Measurements from ENCODE around the gene INPP4A.
A peak's percentile ranks its signal among the peaks of the same experiment; 100 is the strongest.

Gene INPP4A

DNA sequence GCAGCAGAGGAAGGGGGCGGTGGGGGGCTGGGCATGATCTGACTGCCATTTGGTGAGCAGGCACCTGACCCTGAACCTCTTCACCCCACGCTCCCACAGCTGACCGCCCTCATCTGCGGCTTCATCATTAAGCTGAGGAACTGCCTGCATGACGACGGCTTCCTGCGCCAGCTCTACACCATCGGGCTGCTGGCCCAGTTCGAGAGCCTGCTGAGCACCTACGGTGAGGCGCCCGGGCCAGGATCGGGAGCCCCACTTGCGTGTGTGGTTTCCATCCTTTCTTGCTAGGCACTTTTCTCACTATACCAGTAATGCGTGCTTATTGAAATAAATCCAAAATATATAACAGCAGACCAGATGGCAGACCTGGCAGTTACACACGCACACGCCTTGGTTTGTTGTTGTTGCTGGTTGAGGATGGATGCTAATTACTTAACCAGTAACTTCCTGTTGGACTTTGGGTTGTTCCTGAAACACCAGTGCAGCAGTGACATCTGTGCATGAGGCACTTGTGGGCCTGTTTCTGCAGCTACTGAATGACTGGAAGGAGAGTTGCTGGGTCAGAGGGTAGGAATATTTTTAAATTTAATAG lies 120.0 kb downstream of the INPP4A start:
- DNase-seq (ENCODE audit: low read depth in 3 of 3): no peak

DNA sequence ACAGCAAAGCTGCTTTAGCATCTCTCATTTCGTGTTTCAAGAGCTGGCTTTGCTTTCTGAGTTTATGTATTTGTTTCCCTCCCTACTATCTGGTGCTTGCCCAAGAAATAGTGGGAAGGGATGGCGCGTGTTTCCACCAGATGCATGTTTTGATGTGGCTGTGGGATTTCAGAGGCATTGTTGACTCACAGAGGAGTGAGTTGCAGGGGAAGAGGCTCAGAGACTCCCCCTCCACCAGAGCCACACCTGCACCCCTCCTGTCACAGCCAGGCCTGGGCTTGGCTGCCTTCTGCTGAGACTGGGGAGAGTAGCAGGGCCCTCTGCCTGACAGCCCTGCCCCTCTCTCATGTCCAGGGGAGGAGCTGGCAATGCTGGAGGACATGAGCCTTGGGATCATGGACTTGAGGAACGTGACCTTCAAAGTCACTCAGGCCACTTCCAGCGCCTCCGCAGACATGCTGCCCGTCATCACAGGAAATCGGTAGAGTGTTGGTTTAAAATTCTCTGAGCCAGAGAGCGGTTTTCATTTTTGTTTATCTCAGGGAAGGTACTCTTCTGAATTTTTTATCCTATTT lies 120.7 kb downstream of the INPP4A start:
- no peak for DNase-seq (ENCODE audit: low read depth in 3 of 3)

DNA sequence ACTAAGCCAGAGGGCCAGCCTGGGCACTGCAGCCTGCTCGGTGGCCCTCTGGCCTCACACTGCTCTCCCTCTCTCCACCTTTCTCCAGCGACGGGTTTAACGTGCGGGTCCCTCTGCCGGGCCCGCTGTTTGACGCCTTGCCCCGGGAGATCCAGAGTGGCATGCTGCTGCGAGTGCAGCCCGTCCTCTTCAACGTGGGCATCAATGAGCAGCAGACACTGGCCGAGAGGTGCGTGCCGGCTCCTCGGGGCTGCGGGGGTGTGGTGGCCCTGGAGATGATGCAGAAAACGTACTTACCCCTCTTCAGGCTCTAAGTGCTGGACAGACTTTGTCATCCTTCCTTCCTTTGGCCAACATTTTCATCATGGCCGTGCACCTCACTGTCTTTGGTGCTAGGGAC lies 121.3 kb downstream of the INPP4A start:
- no peak for DNase-seq (ENCODE audit: low read depth in 3 of 3)

DNA sequence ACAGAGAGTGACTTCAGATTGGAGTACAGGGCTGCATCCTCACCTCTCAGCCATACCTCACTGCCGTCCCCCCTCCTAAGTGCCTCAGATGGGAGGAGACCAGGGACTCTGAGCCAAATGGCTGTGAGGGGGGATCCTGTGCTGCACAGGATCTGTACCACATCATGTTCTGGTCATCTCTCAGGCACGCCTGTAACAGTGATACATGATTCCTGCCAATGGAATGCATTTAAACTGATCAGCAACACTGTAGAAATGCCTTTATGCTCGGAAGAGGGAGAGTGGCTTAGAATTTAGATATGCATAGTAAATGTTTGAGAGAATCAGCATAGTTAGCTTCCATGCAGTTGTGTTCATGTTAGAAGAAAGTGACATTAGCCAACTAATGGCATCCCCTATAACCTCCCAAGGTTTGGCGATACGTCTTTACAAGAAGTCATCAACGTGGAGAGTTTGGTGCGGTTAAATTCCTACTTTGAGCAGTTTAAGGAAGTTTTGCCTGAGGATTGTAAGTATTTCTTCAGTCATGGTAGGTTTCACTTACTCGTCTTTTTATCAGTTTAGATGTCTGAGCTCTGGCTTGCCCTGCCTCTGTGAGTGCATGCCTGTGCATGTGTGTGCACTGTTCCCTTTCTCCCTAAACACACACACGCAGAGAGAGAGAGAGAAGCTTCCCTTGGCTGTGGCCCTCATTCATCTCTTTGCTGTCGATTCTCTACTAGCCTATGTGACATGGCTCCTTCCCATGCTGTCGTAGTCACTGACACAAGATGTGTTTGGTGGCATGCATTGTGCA lies 123.7 kb downstream of the INPP4A start:
- DNase-seq (ENCODE audit: low read depth in 3 of 3): no peak

DNA sequence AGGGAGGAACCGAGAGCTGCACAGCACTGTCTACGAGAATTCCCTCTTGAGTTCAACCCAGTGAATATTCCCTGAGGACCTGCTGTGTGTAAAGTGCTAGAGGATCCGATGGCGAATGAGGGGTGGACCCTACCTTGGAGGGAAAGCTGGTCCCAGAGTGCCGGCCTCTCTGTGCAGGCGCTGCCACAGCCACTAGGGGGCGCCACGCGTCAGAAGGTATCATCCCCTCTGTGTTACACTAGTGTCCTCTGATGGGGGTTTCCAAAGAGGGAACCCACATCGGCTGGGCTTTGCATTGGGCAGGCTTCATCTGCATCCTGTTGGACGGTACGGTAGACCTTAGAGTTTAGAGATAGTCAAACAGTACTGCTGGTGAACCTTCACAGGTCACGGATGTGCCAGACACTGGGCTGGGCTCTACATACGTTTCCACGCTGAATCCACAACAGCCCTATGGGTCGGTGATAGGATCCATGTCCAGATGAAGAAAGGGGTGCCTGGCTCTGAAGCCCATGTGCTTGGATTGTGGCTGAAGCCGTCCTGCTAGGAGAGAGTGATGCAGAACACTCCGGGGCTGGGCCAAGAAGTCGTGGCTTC lies 124.6 kb downstream of the INPP4A start:
- DNase-seq (ENCODE audit: low read depth in 3 of 3): peak; percentile 41 to 64 (median 58)

DNA sequence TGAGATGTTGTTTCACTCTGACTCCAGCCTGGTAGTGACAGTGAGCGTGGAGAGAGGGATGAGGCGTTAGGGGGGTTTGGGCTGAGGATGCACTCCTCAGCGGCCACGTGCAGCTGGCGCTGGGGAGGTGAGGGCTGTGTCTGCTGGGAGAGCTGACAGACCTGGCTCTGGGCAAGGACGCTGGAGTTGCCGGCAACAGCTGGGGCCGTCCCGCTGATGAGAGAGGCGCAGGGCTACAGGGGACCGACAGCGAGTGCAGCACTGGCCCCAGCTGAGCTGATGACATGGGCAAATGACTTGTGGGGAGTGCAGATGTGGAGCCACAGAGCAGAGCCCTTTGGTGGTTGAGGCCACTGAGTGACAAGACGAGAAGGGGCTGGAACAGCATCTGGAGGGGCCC lies 125.3 kb downstream of the INPP4A start:
- no peak for DNase-seq (ENCODE audit: low read depth in 3 of 3)

DNA sequence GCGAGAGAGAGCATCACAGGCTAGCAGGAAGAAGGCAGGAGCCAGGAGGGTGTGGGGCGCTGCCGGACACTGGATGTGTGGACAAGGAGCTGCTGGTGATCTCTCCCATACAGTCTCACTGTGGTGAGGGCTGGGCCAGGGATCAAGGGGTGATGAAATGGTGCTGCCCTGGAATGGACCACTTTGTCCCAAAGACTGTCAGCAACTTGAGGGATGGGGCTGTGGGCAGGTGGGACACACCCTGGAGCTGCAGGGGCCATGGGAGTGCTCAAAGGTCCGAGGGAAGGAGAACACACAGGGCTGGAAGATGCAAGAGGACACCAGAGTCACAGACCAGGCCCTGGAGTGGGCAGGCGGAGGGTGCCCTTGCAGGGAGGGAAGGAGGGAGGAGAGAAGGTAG lies 125.7 kb downstream of the INPP4A start:
- no peak for DNase-seq (ENCODE audit: low read depth in 3 of 3)

DNA sequence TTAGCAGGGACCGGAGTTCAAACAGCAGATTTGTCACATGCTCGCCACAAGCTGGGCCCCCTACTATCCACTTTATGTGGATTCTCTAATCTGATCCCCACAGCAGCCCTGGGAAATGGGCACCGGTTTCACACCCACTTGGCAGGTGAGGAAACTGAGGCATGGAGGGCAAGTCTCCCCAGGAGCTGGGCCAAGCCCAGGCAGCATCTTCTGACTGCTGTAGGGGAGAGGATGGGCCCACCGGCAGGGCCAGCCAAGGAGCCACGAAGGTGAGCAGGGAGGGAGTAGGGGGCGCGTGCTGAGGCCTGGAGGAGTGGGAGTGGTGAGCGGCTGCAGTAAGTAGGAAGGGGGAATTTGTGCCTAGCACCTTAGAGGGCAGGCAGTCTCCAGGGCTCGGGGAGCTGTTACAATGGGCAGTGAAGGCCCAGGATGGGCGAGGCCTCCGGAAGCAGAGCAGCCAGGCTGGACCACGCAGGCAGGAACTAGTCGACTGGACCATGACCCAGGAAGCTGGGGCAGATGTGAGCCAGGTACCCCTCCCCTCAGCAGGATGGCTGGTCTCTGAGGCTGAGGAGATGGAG lies 126.6 kb downstream of the INPP4A start:
- no peak for DNase-seq (ENCODE audit: low read depth in 3 of 3)

DNA sequence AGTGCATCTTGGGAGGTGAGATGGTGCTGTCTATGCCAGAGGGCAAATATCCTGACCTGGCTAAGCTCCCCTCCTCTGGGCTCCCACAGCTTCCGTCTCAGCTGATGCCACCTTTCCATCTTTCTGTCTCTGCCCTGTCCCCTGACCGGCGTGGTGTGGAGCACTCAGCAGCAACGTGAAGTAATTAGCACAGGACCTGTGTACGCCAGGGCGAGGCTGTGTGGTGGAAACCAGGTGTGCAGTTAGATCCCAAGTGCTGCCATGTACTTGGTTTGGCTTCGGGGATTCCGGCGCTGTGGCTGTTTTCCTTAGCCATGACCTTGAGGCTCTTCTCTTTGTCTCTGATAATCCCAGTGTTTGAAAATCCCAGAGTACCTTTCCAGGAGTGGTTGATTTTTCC lies 127.1 kb downstream of the INPP4A start:
- DNase-seq (ENCODE audit: low read depth in 3 of 3): no peak

DNA sequence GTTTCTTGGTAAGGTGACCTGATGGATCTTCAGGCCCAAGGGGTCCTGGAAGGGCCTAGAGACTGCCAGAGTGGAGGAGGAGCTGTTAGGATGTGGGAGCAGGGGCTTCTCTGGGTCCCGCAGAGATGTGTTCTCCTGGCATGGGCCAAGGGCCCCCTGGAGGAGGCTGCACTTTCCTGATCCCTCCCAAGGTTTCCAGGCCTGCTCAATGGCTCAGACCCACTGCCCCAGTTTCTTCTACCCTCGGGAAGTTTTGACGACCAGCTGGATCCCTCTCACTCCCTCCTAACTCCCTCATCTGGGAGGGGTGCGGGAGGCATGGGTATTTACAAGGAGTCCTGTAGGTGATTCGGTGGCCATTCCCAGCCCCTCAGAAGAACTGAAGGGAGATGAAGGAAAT lies 127.6 kb downstream of the INPP4A start:
- DNase-seq (ENCODE audit: low read depth in 3 of 3): no peak

DNA sequence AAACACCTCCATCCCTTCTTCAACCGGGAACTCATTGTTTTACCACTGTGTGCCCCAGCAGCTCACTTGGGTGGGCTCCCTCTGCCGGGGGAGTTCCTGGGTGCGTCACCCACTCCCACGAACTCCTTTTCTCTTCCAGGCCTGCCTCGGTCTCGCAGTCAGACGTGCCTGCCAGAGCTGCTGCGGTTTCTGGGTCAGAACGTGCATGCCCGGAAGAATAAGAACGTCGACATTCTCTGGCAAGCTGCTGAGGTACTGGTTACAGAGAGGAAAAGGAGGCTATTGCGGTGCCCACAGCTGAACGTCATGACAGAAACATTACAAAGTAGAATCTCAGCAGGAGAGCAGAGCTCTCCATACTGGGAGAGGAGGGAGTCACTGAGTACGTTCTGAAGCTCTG lies 128.0 kb downstream of the INPP4A start:
- DNase-seq (ENCODE audit: low read depth in 3 of 3): no peak

DNA sequence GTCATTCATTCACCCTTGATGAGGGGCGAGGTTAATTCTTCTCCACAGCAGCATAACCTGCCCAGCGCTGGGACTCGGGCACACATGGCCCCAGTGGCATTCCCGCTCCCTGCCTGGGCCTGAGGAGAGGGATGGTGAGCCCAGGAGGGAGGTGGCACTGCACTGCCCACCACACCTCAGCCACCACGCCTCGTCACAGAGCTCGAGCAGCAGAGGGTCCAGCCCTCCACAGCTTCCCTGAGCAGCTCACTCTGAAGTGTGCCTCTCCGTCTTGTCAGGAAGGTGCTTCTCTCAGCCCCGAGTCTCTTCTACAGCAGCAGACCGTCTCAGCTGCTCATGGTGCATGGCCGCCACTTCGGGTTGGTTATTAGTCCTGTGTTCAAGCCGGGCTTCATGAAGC lies 128.8 kb downstream of the INPP4A start:
- no peak for DNase-seq (ENCODE audit: low read depth in 3 of 3)

DNA sequence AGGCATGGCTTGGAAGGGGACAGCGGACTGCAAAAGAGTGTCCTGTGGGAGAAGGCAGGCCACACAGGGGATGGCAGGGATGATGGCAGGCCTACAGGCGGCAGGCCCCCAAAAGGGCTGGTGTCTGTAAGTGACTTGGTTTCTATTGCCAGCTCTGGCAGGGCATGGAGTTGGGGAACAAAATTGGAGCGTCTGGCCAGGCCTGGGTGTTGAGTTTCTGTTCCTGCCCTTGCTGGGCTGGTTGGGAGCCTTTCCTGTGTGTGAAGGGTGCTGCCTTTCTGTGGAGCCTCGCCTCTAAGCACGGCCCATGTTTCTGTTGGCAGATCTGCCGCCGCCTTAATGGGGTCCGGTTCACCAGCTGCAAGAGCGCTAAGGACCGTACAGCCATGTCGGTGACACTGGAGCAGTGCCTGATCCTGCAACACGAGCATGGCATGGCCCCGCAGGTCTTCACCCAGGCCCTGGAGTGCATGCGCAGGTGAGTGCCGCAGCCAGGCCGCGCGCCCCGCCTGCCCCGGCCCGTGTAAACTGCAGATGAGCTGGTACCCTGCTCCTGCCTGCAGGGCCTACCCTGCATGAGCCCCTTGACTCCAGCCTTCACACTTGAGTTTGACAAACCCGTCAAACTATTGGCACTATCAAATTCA lies 132.1 kb downstream of the INPP4A start:
- DNase-seq (ENCODE audit: low read depth in 3 of 3): no peak

DNA sequence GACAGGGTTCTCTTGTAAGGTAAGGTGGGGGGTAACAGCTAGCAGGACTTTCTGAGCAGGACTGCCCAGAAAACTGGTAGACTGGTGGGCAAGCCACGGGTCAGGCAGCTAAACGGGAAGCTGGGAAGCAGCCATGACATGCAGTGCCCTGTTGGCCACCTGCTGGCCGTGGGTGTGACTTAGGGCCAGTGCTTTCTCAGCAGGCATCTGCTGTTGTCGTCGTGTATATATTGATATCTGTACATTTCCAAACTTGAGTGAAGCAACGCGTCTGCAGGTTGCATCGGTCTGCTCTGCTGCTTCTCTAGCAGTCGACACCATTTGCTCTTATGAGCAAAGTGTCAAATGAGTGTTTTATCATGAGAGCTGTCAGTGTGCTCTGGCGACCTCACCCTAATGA lies 132.7 kb downstream of the INPP4A start:
- DNase-seq (ENCODE audit: low read depth in 3 of 3): no peak

DNA sequence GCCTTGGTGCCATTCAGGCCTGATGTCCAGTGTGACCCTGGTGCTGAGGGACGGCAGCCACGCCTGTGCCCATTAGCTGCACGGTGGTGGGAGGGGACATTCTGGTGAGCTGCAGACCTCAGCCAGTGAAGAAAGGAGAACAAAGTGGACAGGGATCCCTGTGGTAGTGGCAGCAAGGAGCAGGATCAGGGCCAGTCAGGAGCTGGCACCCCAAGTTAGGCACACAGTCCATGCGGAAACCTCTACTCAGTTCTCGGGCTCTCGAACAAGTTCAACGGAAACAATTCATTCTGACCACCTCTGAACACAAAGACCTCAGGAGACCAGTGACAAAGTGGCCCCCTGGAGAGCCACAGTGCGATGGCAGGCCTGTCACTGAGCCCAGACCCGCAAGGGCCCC lies 133.6 kb downstream of the INPP4A start:
- DNase-seq (ENCODE audit: low read depth in 3 of 3): no peak

DNA sequence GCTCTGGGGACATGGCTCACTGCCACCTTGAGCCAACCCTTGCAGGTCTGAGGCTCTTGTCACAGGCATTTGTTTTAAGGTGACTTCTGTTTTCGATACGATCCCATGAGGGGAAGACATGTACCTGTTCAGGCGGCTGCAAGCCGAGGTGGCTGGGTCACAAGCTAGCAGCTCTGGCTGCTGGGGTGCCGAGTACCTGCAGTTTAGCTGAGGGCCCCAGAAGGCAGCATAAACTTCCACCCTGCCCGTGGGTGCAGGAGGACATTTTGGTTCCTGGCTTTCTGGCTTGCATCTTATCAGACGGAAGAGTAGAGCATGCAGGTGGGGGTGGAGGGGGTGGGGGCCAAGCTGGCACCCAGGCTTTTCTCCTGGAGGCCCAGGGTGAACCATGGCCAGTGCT lies 135.3 kb downstream of the INPP4A start:
- no peak for DNase-seq (ENCODE audit: low read depth in 3 of 3)

DNA sequence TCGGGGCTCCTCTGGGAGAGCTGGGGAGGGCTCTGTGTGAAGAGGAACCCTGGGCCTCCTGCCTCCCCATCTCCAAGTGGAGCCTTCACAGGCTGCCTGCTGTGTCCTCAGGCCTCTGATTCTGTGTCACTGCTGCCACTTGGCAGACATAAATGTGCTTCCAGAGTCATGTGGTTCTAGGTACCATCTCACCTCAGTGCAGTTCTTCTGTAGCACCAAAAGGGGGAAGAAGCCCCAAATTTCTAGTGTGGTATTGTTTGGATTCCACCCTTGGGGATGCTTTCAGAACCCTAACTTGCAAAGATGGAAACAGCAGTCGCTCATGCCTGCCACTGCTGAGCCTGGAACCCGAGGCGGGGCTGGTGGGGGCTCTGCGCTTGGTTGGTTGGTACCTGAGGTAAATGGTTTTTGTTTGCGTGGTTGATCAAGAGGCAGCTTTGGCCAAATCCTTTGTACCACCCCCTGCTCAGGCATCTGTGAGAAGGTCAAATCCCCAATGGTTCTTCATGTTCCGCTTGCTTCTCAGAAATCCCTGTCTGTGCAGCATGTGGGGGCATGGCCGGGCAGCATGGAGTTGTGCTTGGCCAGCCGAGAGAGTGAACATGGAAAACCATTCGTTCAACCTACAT lies 136.1 kb downstream of the INPP4A start:
- DNase-seq (ENCODE audit: low read depth in 3 of 3): no peak

DNA sequence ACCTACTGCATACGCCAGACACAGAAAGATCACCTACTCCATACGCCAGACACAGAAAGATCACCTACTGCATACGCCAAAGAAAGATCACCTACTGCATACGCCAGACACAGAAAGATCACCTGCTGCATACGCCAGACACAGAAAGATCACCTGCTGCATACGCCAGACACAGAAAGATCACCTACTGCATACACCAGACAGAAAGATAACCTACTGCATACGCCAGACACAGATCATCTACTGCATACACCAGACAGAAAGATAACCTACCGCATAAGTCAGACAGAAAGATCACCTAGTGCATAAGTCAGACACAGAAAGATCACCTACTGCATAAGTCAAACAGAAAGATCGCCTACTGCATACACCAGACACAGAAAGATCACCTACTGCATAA lies 137.9 kb downstream of the INPP4A start:
- no peak for DNase-seq (ENCODE audit: low read depth in 3 of 3)

DNA sequence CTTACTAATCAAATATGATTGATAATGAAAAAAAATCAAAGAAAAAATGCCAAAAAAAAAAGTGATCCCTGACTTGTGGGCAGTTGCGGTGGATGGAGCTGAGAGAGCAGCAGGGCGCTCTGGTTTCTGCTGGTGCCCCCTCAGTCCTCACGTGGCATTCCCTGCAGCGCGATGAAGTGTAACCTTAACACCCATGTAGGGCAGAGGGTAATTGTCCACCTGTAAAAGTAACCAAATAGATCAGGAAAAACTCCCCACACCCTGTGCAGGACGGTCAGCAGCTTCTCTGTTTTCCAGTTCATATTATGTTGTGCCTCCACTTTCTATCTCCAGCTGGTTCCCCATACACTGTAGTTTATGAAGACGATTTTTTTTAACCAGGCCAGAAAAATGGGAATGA lies 138.6 kb downstream of the INPP4A start:
- DNase-seq (ENCODE audit: low read depth in 3 of 3): no peak

DNA sequence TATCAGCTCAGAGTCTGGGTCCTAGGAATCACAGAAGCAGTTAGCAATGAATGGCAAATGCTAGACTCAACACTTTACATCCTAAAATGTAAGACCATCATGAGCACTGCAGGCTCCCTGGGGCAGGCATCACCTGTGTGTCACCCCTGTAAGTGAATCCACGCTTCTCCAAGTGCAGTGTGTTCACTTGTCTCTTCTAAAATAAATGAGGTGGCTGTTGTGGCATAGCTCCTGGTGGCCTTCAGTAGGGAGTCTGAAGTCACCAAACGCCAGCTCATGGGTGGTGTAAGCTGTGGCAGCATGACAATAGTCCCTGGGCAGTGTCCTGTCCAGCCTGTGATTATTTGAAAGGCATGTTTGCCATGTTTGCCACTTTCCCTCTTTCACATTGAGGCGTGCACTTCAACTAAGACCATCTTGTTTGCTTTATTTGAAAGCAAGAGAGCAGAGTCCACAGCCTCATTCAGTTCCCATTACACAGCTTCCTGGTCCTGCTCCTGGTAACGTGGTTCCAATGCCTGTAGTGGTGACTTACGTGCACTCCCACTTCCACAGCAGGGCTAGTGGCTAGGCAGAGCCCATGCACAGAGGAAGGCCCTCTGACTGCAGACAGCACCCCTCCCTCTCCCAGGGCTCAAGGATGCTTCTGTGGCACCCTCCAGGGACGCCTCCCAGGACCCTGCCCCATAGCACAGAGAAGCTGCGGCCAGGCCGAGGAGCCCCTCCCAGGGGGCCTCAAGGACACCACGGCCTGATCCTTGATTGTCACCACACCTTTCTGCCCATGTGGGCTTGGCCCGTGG lies 139.4 kb downstream of the INPP4A start:
- no peak for DNase-seq (ENCODE audit: low read depth in 3 of 3)

DNA sequence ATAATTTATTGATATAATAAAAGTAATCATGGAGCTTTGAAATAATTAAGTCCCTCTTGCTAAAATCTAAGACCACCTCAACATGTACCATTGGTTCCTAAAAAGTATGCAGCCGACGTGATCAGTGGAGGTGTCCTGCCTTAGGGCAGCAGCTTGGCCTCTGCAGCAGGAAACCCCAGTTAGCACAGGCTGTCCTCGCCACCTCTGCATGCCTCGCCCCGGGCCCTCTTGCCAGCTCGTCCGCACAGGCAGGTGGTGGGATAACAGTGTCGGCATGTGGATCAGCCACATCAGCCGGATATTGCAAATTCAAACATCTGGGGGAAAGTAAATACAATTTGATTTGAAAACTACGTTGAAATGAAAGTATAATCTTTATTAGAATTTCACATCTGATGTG lies 140.7 kb downstream of the INPP4A start:
- DNase-seq (ENCODE audit: low read depth in 3 of 3): no peak

Measured in stimulated activated CD4-positive, alpha-beta T cell treated with anti-CD3 and anti-CD28 coated beads, TNF-alpha, amount 100 ng/mL, for 48 hours (primary cell).